H9 (cell line): ENCODE measurements around the gene CCDC150. TPM values are rescaled to one million over a fixed set of nuclear protein-coding genes. Genes with fewer than 3 reads are reported as not detected.

Experiments used
- DNase-seq: peaks from one replicate; pipeline ENCODE4 v3.0.0-alpha.2; 2017
- H2AFZ ChIP-seq: one replicate; pipeline ENCODE4 v1.6.1; 2013; ENCODE audit warnings: mild to moderate bottlenecking, low read length, control low read depth, moderate library complexity
- H2AK5ac ChIP-seq: 2 replicates; pipeline ENCODE4 v1.6.1; 2013; ENCODE audit warnings: low read length, control low read depth, mixed read lengths; ENCODE audit not compliant: insufficient read length
- H2BK120ac ChIP-seq: one replicate; pipeline ENCODE4 v1.6.1; 2013; ENCODE audit warnings: low read depth, mild to moderate bottlenecking, low read length, control low read depth, inconsistent platforms; ENCODE audit not compliant: poor library complexity, severe bottlenecking
- H2BK12ac ChIP-seq: 2 replicates; pipeline ENCODE4 v1.6.1; 2013; ENCODE audit warnings: low read length, control low read depth, mixed read lengths, low read depth; ENCODE audit not compliant: insufficient read length
- H2BK15ac ChIP-seq: 2 replicates; pipeline ENCODE4 v1.6.1; 2013; ENCODE audit warnings: low read depth, low read length, control low read depth
- H2BK20ac ChIP-seq: one replicate; pipeline ENCODE4 v1.6.1; 2013; ENCODE audit warnings: low read depth, mild to moderate bottlenecking, low read length, control low read depth, inconsistent platforms; ENCODE audit not compliant: poor library complexity, severe bottlenecking
- H2BK5ac ChIP-seq: 2 replicates; pipeline ENCODE4 v1.6.1; 2013; ENCODE audit warnings: low read length, control low read depth, mixed read lengths; ENCODE audit not compliant: insufficient read length
- H3K14ac ChIP-seq: 2 replicates; pipeline ENCODE4 v1.6.1; 2013; ENCODE audit warnings: low read length, control low read depth; ENCODE audit not compliant: insufficient read depth
- H3K18ac ChIP-seq: 2 replicates; pipeline ENCODE4 v1.6.1; 2013; ENCODE audit warnings: low read depth, mild to moderate bottlenecking, mixed read lengths, low read length, control low read depth; ENCODE audit not compliant: insufficient read length
- H3K23ac ChIP-seq: 2 replicates; pipeline ENCODE4 v1.6.1; 2013; ENCODE audit warnings: low read length, control low read depth, mixed read lengths, low read depth; ENCODE audit not compliant: insufficient read length
- H3K23me2 ChIP-seq: 2 replicates; pipeline ENCODE4 v1.6.1; 2013; ENCODE audit warnings: low read depth, mild to moderate bottlenecking, mixed read lengths, low read length, control low read depth; ENCODE audit not compliant: insufficient read length, poor library complexity, severe bottlenecking
- H3K27ac ChIP-seq: 2 replicates; pipeline ENCODE4 v1.5.1; 2013; ENCODE audit warnings: low read length, control low read depth, mixed read lengths, low read depth; ENCODE audit not compliant: insufficient read length
- H3K27me3 ChIP-seq: 2 replicates; pipeline ENCODE4 v1.6.1; 2013; ENCODE audit warnings: low read length, control low read depth, inconsistent platforms; ENCODE audit not compliant: insufficient read depth
- H3K4ac ChIP-seq: 2 replicates; pipeline ENCODE4 v1.6.1; 2013; ENCODE audit warnings: low read depth, mild to moderate bottlenecking, control low read depth, inconsistent platforms, low read length, moderate library complexity
- H3K4me1 ChIP-seq: 2 replicates; pipeline ENCODE4 v1.6.1; 2013; ENCODE audit warnings: low read length, control low read depth, inconsistent platforms; ENCODE audit not compliant: insufficient read depth
- H3K4me2 ChIP-seq: 2 replicates; pipeline ENCODE4 v1.6.1; 2013; ENCODE audit warnings: low read length, control low read depth, mixed read lengths; ENCODE audit not compliant: insufficient read length, insufficient read depth
- H3K56ac ChIP-seq: 2 replicates; pipeline ENCODE4 v1.6.1; 2013; ENCODE audit warnings: low read depth, mild to moderate bottlenecking, mixed read lengths, low read length, control low read depth; ENCODE audit not compliant: insufficient read length
- H3K79me1 ChIP-seq: 2 replicates; pipeline ENCODE4 v1.6.1; 2013; ENCODE audit warnings: low read depth, mild to moderate bottlenecking, moderate library complexity, low read length, control low read depth, inconsistent platforms; ENCODE audit not compliant: insufficient read depth, poor library complexity, severe bottlenecking
- H3K79me2 ChIP-seq: 2 replicates; pipeline ENCODE4 v1.6.1; 2013; ENCODE audit warnings: low read length, control low read depth, inconsistent platforms; ENCODE audit not compliant: insufficient read depth
- H3K9ac ChIP-seq: 2 replicates; pipeline ENCODE4 v1.6.1; 2013; ENCODE audit warnings: low read length, control low read depth, mixed read lengths; ENCODE audit not compliant: insufficient read length; ENCODE audit errors: extremely low read depth
- H3K9me3 ChIP-seq: one replicate; pipeline ENCODE4 v1.6.1; 2013; ENCODE audit warnings: low read depth, low read length, inconsistent platforms; ENCODE audit not compliant: control insufficient read depth
- H3T11ph ChIP-seq: one replicate; pipeline ENCODE4 v1.6.1; 2013; ENCODE audit warnings: mild to moderate bottlenecking, low read length, control low read depth, inconsistent platforms
- H4K20me1 ChIP-seq: one replicate; pipeline ENCODE4 v1.6.1; 2013; ENCODE audit not compliant: control insufficient read depth, insufficient read length, insufficient read depth
- H4K5ac ChIP-seq: 2 replicates; pipeline ENCODE4 v1.6.1; 2013; ENCODE audit warnings: low read depth, mild to moderate bottlenecking, mixed read lengths, low read length, control low read depth; ENCODE audit not compliant: insufficient read length
- H4K8ac ChIP-seq: replicated peaks from 2 replicates; pipeline ENCODE4 v1.6.1; 2013; ENCODE audit warnings: low read length, control low read depth, mixed read lengths, low read depth; ENCODE audit not compliant: insufficient read length
- H4K91ac ChIP-seq: 2 replicates; pipeline ENCODE4 v1.6.1; 2013; ENCODE audit warnings: low read depth, mild to moderate bottlenecking, moderate library complexity, mixed read lengths, low read length, control low read depth; ENCODE audit not compliant: insufficient read length
- H3K27ac Mint-ChIP-seq, 3 experiments: 2 replicates in 2 of 3; 3 replicates in 1 of 3; pipeline ENCODE4 v1.8.0; 2020 to 2021; ENCODE audit warnings: mixed read lengths in 3 of 3, mild to moderate bottlenecking in 1 of 3, moderate library complexity in 1 of 3
- H3K27me3 Mint-ChIP-seq: 2 replicates; pipeline ENCODE4 v1.8.0; 2021; ENCODE audit warnings: low read depth, mild to moderate bottlenecking, moderate library complexity, mixed read lengths
- H3K36me3 Mint-ChIP-seq, 3 experiments: 2 replicates in 2 of 3; 3 replicates in 1 of 3; pipeline ENCODE4 v1.8.0; 2020 to 2021; ENCODE audit warnings: low read depth in 3 of 3, mixed read lengths in 3 of 3; ENCODE audit not compliant: insufficient read depth in 1 of 3
- H3K4me1 Mint-ChIP-seq, 2 experiments: 2 replicates each; pipeline ENCODE4 v1.8.0; 2020; ENCODE audit warnings: mixed read lengths in 2 of 2
- H3K4me3 Mint-ChIP-seq, 2 experiments: 2 replicates in 1 of 2; 3 replicates in 1 of 2; pipeline ENCODE4 v1.8.0; 2020 to 2021; ENCODE audit warnings: mild to moderate bottlenecking in 2 of 2, mixed read lengths in 2 of 2, moderate library complexity in 1 of 2
- H3K9me3 Mint-ChIP-seq, 2 experiments: 2 replicates in 1 of 2; 3 replicates in 1 of 2; pipeline ENCODE4 v1.8.0; 2020; ENCODE audit warnings: mild to moderate bottlenecking in 2 of 2, mixed read lengths in 2 of 2, moderate library complexity in 1 of 2
- CTCF ChIP-seq: fragments of 200-600 bp; sonication (generic); conservative IDR thresholded peaks from 3 replicates; pipeline ENCODE4 v1.8.0; 2021; ENCODE audit warnings: antibody characterized with exemption, mild to moderate bottlenecking
- WGBS: extraction: QIAGEN DNeasy Blood & Tissue Kit; methylation state at CpG from one replicate; pipeline ENCODE4 v1.1.7; 2013; ENCODE audit warnings: missing lambda C conversion rate, low lambda C conversion rate, mixed read lengths; ENCODE audit not compliant: insufficient read length; ENCODE audit errors: extremely low coverage; 5-methylcytosine and 5-hydroxymethylcytosine counted together
- total RNA-seq: library from RNA; stranded (reverse); gene quantifications from 2 replicates; pipeline ENCODE4 v1.2.1, GENCODE V29; 2021

Gene CCDC150
- total RNA-seq, 1 experiment from 2014 or later, result 26.2 TPM

- Histone ChIP-seq H3K4me2 (no peak overlapping the region), H3K9me3 (no peaks in the 10 kb centered on the region), H3K4me1 (no peaks in the 10 kb centered on the region; the same call in 1 of the 2 replicates), H2BK120ac (no peak overlapping the region), H3K79me1 (no peaks in the 10 kb centered on the region), H3T11ph (no peak overlapping the region), H2AK5ac (no peak overlapping the region), H4K5ac (no peak overlapping the region), H3K56ac (no peak overlapping the region), H2BK20ac (no peak overlapping the region), H3K18ac (no peak overlapping the region), H2BK12ac (no peak overlapping the region), H3K27ac (no peak overlapping the region), H3K4ac (no peak overlapping the region), H2BK5ac (no peak overlapping the region), H3K23me2 (no peaks in the 10 kb centered on the region), H4K20me1 (no peaks in the 10 kb centered on the region), H4K91ac (no peak overlapping the region), H3K14ac (no peak overlapping the region), H4K8ac (no peak overlapping the region), H2AFZ (no peak overlapping the region), H3K79me2 (no peaks in the 10 kb centered on the region), H3K23ac (no peak overlapping the region), H2BK15ac (no peak overlapping the region), H3K9ac (no peak overlapping the region), H3K27me3 (peaks cover 2% of the 10 kb centered on the region; the same call in 1 of the 2 replicates)
- Mint-ChIP-seq H3K27ac (no peak overlapping the region), H3K4me1 (peaks cover 17 to 20% of the 10 kb centered on the region in 2 experiments), H3K9me3 (no peaks in the 10 kb centered on the region; a peak in 1 of 5 replicates), H3K27me3 (peaks cover 51% of the 10 kb centered on the region), H3K36me3 (no peaks in the 10 kb centered on the region), H3K4me3 (no peak overlapping the region)
- TF ChIP-seq CTCF, result no peak
- DNase-seq, result no peak
- WGBS, result no CpG with 5 or more reads among the region's 8 CpGs
These were observed 48.5 kb upstream of the CCDC150 start for GRCh38 chr2:196591004-196591403.
